SU-DHL-6 (cell line): ENCODE data around the gene IL1R1.

Experiments
- CTCF ChIP-seq: fragments of 200-600 bp; sonication (generic); IDR thresholded peaks from one replicate; pipeline ENCODE4 v1.5.1; 2017; ENCODE audit warnings: antibody characterized with exemption, mild to moderate bottlenecking, low read length, moderate library complexity; ENCODE audit not compliant: insufficient read depth, poor library complexity, severe bottlenecking
- EZH2phosphoT487 ChIP-seq: fragments of 200-600 bp; sonication (generic), shearing (Covaris generic); conservative IDR thresholded peaks from 2 replicates; pipeline ENCODE4 v1.6.1; 2018; ENCODE audit warnings: mild to moderate bottlenecking, antibody characterized with exemption, low read length, moderate library complexity, mixed read lengths

- TF ChIP-seq CTCF (no peak), EZH2phosphoT487 (no peak)
Measured at GRCh38 chr2:102226171-102226570, 83.6 kb downstream of the IL1R1 start.
